Raji (cell line): ENCODE results near the gene COA5.

ENCODE experiments used
- POLR2A ChIP-seq: IDR thresholded peaks from 2 replicates; pipeline ENCODE4 v1.6.1; 2011; ENCODE audit warnings: low read depth, low read length, control low read depth; ENCODE audit not compliant: insufficient read depth

COA5 gene, protein sequence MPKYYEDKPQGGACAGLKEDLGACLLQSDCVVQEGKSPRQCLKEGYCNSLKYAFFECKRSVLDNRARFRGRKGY

DNA sequence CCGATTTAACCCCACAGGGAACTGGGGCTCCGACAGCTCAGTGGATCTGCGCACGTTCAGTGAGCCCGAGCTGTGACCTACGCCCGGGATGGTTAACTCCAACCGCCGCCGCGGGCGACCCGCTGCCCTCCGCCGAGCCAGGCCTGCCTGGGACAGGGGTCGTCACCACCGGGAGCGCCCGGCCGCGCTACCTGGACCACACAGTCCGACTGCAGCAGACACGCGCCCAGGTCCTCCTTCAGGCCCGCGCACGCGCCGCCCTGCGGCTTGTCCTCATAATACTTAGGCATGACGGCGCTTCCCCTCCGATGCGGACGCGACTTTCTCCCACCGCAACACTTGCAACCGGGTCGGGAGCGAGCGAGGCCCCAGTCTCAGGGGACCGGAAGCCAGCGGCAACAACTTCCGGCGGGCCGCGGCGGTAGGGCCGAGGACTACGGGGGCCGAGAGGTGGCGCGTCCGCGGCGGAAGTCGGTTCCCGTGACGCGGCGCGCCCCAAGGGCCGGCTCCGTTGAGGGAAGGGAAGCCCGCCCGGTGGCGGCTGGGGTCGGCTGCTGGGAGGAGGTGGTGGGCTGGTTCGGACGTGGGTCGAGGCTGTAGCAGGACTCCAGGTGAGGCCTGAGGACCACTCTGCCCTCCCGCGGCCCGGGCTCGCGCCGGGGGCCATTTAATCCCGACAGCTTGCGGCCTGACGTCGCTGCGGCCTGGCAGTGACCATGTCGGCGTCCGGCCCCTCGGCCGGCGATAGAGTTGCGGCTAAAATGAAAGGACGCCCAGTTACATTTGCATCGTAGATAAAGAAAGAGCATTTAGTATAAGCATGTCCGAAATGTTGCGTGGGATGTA lies at the start of gene COA5, which contains the start of gene UNC50:
Gene COA5, minus strand, starts transcription at position 397 of the 846 bp plus-strand sequence. Its CDS starts 107 bp downstream, at position 290.
Gene UNC50, plus strand, starts transcription at position 474 of the 846 bp plus-strand sequence. CDS start 1,171 bp downstream, outside the sequence.
- peak; percentile 87 for TF ChIP-seq POLR2A

DNA sequence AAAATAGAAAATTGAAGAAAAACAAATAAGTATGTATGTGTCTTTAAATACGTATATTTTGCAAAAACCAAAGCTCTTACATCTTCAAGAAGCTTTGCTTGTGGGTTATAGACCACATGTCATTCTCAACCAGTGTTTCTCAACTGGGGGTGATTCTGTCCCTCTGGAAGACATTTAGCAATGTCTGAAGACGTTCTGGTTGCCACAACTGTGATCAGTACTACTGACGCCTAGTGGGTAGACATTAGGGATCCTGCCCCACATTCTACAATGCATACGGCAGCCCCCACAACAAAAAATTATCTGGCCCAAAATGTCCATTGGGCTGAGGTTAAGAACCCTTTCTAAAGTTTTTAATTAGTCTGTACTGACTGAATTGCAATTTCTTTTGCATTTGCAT lies 48.5 kb upstream of the COA5 start:
- TF ChIP-seq POLR2A: no peak

DNA sequence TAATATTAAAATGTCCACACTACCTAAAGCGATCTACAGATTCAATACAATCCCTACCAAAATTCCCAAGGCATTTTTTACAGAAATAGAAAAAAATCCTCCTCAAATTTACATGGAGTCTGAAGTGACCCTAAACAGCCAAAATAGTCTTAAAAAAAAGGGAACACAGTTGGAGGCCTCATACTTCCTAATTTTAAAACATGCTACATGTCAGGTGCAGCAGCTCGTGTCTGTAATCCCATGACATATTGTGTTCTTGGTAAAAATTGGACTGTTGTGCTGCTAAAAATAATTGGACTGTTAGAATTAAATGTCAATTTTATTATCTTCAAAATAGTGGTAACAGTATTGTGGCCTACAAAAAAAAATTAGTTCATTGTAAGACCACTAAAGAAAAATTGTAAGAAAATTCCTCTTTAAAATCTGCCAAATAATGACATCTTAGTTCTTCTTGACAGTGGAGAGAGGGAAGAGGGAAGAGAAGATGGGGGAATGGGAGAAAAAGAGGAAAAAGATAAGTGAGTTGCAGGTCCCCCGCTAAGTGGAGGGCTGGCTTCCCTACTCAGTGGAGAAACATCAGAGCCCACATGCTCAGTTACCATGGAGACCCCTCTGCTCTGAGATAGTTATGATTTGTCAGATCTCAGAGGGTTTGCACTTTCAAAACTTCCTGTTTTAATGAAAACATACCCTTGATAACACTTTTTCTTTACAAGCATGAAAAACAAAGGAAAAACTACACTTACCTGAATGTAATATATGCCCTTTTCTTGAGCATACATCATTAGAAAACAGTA lies 46.6 kb upstream of the COA5 start:
- no peak for TF ChIP-seq POLR2A

DNA sequence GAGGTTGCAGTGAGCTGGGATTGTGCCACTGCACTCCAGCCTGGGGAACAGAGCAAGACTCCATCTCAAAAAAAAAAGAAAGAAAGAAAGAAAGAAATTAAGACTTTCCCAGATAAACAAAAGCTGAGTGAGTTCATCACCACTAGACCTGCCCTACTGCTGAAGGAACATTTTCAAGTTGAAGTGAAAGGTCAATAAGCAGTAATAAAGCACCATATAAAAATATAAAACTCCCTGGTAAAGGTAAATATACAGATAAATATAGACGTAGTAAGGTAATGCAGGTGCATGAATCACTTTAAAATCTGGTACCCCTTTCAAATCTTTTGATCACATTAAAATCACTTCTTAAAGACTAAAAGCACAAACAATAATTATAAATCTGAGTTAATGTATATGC lies 42.7 kb upstream of the COA5 start:
- TF ChIP-seq POLR2A: no peak

DNA sequence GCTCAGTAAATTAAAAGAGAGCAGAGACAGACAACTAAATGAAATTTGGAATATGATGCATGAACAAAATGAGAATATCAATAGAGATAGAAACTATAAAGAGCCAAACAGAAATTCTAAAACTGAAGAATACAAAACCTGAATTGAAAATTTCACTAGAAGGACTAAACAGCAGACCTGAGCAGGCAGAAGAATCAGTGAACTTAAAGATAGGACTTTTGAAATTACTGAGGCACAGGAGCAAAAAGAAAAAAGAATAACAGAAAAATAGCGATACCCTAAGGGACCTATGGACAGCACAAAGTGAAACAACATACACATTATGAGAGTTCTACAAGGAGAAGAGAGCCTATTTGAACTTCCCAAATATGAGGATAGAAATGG lies 41.7 kb upstream of the COA5 start:
- no peak for TF ChIP-seq POLR2A

DNA sequence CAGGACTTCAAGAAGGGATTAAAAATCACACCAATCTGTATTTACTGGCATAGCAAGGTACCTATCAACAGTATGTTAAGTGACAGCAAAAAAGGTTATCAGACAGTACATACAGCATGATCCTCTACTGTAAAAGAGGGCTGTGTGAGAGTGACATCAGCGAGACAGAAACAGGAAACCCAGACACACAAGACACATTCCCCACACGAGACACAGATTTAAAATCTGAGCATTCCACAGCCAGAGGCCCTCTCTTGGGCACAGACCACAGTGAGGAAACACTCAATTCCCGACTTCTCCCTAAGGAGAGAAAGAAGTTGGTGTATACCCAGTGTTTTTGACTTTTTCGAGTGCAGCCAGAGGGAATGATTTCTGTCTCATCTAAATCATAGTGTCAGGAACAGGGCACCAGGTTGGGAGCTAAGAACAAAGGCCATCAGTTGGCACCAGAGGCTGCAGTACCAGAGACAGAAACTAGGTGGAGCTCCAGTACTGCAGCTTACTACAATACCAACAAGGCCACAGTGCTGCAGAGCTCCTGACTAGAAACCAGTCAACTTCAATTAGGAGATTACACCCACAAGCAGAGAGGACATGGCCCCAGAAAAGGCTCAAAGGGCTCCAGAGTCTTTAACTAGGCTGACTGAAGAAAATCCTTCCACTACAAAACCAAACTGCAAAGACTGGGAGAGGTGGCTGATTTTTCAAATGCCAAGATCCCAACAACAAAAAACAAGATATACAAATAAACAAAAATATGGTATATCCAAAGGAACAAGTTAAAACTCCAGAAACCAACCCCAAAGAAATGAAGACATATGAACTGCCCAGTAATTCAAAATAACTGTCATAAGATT lies 41.1 kb upstream of the COA5 start:
- TF ChIP-seq POLR2A: no peak

DNA sequence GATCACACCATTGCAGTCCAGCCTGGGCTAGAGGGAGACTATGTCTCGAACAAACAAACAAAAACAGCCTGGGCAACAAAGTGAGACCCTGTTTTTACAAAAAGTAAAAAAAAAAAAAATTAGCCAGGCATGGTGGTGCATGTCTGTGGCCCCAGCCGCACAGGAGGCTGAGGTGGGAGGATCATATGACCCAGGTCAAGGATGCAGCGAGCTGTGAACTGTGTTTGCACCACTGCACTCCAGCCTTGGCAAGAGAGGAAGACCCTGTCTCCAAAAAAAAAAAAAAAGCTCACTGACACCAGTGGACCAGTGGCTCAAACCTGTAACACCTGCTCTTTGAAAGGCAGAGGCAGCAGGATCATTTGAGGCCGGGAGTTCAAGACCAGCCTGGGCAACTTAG lies 40.1 kb upstream of the COA5 start:
- no peak for TF ChIP-seq POLR2A

DNA sequence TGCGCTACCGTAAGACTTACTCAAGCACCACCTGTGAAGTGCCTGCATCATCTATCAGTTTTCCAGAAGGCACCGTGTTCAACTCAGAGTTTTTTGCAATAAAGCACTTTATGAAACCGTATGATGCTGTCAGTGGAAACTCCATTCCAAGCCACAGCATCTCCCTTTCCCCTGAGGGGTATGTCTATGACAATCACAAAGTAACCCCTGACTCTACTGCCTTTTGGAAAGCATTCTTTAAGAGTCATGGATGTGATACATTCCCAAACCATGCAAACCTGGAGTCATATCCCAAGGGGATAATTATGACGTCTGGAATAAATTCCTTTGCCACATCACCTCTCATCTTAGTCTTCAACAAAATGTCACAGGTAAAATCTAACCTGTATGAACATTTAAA lies 39.3 kb upstream of the COA5 start:
- TF ChIP-seq POLR2A: no peak

DNA sequence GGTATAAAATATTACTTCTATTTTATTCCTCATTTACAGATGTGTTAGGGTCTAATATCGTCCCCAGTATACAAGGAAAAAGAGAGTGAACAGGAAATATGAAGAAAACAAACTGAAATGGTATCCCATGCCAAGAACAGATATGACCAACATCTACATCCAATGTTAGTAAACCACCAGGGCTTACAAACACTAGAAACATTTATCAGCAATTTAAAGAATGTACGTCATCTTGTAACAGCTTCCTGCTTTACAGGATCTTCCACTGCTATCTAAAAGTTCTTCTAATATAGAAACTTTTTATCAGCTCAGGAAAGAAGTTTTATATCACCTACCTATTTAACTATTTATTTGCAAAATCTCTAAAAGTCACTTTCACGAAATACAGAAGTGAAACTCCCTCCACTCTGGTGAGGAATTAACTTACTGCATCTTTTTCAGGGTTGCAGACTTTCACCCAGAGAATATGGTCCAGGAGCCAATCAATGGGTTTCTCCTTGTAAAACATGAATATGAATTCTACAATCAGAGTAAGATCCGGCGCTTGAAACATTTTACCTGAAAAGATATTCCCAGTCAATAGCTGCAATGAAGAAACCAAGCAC lies 35.3 kb upstream of the COA5 start:
- no peak for TF ChIP-seq POLR2A

DNA sequence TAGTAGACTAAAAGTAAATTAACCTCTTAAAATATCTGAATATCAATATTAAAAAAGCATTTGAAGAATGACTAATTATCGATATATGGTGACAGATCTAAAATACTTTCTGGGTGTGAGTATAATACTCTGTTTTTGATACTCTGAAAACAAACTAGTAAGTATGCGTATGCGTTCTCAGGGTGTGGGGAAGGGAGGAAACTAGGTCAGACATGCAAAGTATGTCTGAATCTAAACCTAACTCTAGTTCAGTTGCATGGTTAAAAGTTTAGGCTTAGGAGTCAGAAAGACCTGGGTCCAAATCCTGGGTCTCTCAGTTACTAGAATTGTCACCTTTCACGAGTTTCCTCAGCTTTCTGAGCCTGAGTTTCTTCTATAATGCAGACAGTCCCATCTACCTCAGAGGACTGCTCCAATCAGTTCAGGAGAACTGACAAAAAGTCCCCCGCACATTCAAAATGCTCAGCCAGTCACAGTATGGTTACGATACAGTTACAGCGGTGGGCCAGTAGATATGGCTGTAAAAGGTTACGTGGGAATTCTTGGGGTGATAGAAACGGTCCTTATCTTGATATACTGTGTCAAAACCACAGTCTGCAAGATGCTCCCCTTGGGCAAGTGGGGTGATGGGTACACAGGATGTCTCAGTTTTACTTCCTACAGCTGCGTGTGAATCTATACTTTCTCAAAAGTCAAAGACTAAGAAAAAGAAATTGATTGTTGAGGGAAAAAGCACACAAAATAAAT lies 29.3 kb upstream of the COA5 start:
- TF ChIP-seq POLR2A: no peak

DNA sequence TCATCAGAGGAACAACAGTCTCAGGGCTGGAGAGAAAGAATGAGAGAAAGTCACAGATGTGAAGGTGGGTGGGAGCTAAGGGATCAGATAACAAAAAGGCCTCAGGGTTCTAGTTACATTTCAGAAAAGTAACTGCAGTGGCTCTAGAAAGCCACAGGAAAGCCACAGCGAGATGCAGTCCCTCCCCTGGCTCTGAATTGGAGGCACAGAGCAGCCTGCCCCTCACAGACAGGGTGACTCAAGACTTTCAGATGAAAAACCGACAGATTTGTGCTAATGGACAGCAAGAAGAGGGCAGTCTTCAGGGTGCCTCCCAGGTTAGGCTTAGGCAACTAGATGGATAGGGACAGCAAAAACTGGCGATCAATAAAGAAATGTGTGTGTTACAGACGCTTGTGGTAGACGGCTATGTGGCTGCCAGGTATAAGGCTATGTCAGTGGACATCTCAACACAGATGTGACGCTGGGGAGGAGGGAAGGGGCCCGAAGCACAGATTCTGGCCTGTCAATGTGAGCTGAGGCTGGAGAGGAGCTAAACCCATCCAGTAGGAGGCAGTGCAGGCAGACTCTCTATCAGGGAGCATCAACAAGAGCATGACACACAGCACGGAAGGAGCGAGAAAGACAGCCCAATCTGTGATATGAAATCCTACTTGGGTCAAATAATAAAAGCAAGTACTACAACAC lies 26.2 kb upstream of the COA5 start:
- TF ChIP-seq POLR2A: no peak

DNA sequence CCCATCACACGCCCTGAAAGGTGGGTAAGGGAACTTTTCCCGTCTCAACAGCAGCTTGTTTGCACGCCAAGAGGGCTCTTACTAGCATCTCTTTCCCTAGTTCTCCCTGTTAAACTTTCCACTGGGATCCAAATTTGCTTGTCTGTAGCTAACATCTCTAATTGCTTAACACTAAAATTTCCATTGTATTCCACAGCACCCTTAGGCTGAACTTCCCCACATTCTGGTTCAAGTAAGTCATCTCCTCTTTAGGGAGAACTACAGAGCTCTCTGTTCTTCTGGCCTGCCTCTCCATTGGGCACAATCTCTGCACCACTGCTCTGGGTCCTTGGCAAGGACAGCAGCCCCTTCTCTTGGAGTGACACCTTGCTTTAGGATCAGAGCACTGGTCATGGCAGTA lies 24.0 kb upstream of the COA5 start:
- TF ChIP-seq POLR2A: no peak

DNA sequence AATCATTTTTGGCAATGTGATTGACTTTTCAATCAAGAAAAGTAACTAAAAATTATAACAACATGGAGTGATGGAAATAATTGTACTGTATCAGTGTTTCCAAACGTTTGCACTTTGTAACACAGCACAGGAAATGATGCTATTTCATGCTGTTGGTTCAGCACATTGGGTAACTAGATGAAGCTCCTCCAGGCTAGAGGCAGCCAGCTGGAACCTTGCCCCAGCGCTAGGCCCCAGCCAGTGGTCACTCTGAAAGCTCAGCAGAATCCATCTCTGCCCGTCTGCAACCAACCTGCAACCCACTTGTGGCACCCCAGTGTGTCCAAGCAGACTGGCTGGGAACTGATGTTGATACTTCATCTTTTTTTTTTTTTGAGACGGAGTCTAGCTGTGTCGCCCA lies 15.3 kb upstream of the COA5 start:
- TF ChIP-seq POLR2A: no peak
